Measurements from ENCODE around the gene ELP4. TPM values are rescaled to one million over a fixed set of nuclear protein-coding genes. Genes with fewer than 3 reads are reported as not detected.

The ELP4 gene
- total and polyA plus RNA-seq, 12 donors = 9.8 to 19.5 (median 15.9) TPM

GRCh38 chr11:31720225-31720624 is 210.7 kb downstream of the ELP4 start:
- Histone ChIP-seq H3K36me3 (peaks cover 0 to 9% (median 0%) of the 10 kb centered on the region in 9 donors), H3K27ac (no peak overlapping the region), H3K27me3 (no peaks in the 10 kb centered on the region), H3K4me3 (no peak overlapping the region), H3K9me3 (no peaks in the 10 kb centered on the region), H3K4me1 (no peaks in the 10 kb centered on the region)
- WGBS, 2 donors = 57 to 68% methylated on average over 2 of the region's 2 CpGs
- DNase-seq (no peak), ATAC-seq (no peak)
- intact Hi-C loops (cut with DNase I) = no loop called here
- no peak for TF ChIP-seq CTCF (IDR thresholded peaks at IDR 0.05)

- Histone ChIP-seq H3K4me1 (no peaks in the 10 kb centered on the region), H3K4me3 (no peak overlapping the region), H3K9me3 (no peaks in the 10 kb centered on the region), H3K27me3 (no peaks in the 10 kb centered on the region), H3K36me3 (peaks cover 0 to 10% (median 0%) of the 10 kb centered on the region in 9 donors), H3K27ac (no peak overlapping the region)
- intact Hi-C loops (cut with DNase I) = no loop called here
- ATAC-seq (no peak), DNase-seq (no peak)
- WGBS, 2 donors = 68 to 79% methylated on average over 3 of the region's 3 CpGs
- no peak for TF ChIP-seq CTCF (IDR thresholded peaks at IDR 0.05)
These were observed 211.3 kb downstream of the ELP4 start for GRCh38 chr11:31720671-31721365.

- no peaks in the 10 kb centered on the region for H3K27me3 ChIP-seq
- TF ChIP-seq CTCF (IDR thresholded peaks at IDR 0.05) = no peak
- intact Hi-C loops (cut with DNase I) = no loop called here
- no peak overlapping the region for H3K27ac ChIP-seq
- no peaks in the 10 kb centered on the region for H3K4me1 ChIP-seq
- no peak overlapping the region for H3K4me3 ChIP-seq
- H3K36me3 ChIP-seq = peaks cover 0 to 10% (median 0%) of the 10 kb centered on the region in 9 donors
- no peaks in the 10 kb centered on the region for H3K9me3 ChIP-seq
- WGBS, 2 donors = 93 to 95% methylated on average over 3 of the region's 3 CpGs
- DNase-seq (no peak), ATAC-seq (no peak)
These were observed 213.2 kb downstream of the ELP4 start for GRCh38 chr11:31722754-31723153.

- peaks cover 0 to 15% (median 0%) of the 10 kb centered on the region in 9 donors for H3K36me3 ChIP-seq
- no peaks in the 10 kb centered on the region for H3K9me3 ChIP-seq
- DNase-seq (no peak), ATAC-seq (no peak)
- no peak overlapping the region for H3K4me3 ChIP-seq
- H3K27me3 ChIP-seq = no peaks in the 10 kb centered on the region
- no peak overlapping the region for H3K27ac ChIP-seq
- TF ChIP-seq CTCF (IDR thresholded peaks at IDR 0.05) = no peak
- intact Hi-C loops (cut with DNase I) = no loop called here
- H3K4me1 ChIP-seq = no peaks in the 10 kb centered on the region
These were observed 215.6 kb downstream of the ELP4 start for GRCh38 chr11:31725176-31725575.
